Measurements from ENCODE around the gene TBC1D7.

TBC1D7 gene

GRCh38 chr6:13267142-13267651, 61.1 kb downstream of the TBC1D7 start:
- no peak for DNase-seq (ENCODE audit: low read depth)
- no peak overlapping the region for H3K4me3 ChIP-seq (ENCODE audit: low read depth, low read length)
- TF ChIP-seq, protein P1, sequence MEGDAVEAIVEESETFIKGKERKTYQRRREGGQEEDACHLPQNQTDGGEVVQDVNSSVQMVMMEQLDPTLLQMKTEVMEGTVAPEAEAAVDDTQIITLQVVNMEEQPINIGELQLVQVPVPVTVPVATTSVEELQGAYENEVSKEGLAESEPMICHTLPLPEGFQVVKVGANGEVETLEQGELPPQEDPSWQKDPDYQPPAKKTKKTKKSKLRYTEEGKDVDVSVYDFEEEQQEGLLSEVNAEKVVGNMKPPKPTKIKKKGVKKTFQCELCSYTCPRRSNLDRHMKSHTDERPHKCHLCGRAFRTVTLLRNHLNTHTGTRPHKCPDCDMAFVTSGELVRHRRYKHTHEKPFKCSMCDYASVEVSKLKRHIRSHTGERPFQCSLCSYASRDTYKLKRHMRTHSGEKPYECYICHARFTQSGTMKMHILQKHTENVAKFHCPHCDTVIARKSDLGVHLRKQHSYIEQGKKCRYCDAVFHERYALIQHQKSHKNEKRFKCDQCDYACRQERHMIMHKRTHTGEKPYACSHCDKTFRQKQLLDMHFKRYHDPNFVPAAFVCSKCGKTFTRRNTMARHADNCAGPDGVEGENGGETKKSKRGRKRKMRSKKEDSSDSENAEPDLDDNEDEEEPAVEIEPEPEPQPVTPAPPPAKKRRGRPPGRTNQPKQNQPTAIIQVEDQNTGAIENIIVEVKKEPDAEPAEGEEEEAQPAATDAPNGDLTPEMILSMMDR (IDR thresholded peaks at IDR 0.05; ENCODE audit: control insufficient read depth, extremely low read depth, insufficient read depth): no peak

DNA sequence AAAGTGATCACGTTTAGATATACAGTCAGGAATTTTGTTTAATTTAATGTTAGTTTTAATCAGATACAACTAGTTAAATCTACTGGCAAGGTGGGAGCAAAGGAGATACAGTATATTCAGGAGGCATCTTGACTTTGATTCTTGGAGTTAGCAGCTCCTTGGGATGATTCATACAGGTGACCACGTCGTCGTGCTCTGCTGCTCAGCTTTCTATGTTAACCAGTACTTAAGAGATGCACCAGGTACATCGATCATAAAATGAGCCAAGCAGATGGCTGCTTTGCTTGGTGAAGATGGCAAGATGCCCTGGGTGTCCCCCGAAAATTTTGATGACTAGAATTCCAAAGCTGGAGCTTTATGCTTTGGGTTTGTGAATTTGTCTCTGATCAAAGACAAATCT, 64.7 kb downstream of the TBC1D7 start:
- H3K4me3 ChIP-seq (ENCODE audit: low read depth, low read length): no peak overlapping the region
- no peak for DNase-seq (ENCODE audit: low read depth)
- TF ChIP-seq, protein P1 (IDR thresholded peaks at IDR 0.05; ENCODE audit: control insufficient read depth, extremely low read depth, insufficient read depth): no peak

- TF ChIP-seq, protein P1 (IDR thresholded peaks at IDR 0.05; ENCODE audit: control insufficient read depth, extremely low read depth, insufficient read depth): no peak
- DNase-seq (ENCODE audit: low read depth): no peak
- no peak overlapping the region for H3K4me3 ChIP-seq (ENCODE audit: low read depth, low read length)
Observed at GRCh38 chr6:13262302-13263230, 65.8 kb downstream of the TBC1D7 start.

DNA sequence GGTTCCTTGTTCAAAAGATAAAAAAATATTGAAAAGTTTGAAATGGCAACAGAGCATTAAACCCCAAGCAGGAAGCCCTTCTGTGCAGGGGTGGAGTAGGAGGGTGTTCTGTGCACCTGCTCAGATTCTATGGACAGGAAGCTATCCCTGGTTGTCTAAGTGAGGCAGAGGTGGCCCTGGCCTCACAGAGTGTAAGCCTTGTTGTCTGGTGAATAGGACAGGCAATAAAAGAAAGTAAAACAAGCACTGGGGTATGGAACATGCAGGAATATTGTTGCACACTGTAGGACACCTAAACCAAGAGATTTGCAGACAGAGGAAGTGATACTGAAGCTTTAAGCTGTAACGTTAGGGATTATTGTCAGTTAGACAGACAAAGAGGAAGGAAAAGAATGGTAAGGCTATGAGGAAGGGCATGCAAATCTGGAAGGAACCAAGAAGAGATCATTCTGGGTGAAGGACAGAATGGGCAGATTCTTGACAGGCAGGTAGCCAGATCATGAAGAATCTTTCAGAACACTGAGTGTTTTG, 66.8 kb downstream of the TBC1D7 start:
- H3K4me3 ChIP-seq (ENCODE audit: low read depth, low read length): no peak overlapping the region
- no peak for DNase-seq (ENCODE audit: low read depth)
- TF ChIP-seq, protein P1 (IDR thresholded peaks at IDR 0.05; ENCODE audit: control insufficient read depth, extremely low read depth, insufficient read depth): no peak

DNA sequence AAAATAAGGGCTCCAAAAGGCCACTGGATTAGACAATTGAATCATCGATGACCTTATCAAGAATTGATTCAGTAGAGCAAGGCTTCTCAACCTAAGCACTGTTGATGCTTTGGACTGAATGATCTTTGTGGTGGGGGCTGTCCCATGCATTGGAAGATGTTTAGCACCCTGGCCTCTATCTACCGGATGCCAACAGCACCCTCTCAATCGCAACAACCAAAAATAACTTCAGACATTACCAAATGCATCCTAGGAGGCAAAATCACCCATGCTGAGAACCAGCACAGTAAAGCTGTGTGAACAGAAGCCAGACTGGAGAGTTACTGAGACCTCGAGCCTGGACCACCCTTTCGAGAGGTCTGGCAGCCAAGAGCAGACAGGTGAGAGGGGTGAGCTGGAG, 67.5 kb downstream of the TBC1D7 start:
- H3K4me3 ChIP-seq (ENCODE audit: low read depth, low read length): no peak overlapping the region
- no peak for DNase-seq (ENCODE audit: low read depth)
- TF ChIP-seq, protein P1 (IDR thresholded peaks at IDR 0.05; ENCODE audit: control insufficient read depth, extremely low read depth, insufficient read depth): no peak

GRCh38 chr6:13260101-13260598, 68.2 kb downstream of the TBC1D7 start:
- no peak overlapping the region for H3K4me3 ChIP-seq (ENCODE audit: low read depth, low read length)
- TF ChIP-seq, protein P1 (IDR thresholded peaks at IDR 0.05; ENCODE audit: control insufficient read depth, extremely low read depth, insufficient read depth): no peak
- DNase-seq (ENCODE audit: low read depth): no peak

Measured in LNCaP clone FGC (cell line).